ENCODE measurements around the gene MPL. TPM values are rescaled to one million over a fixed set of nuclear protein-coding genes. Genes with fewer than 3 reads are reported as not detected.

Gene MPL
- polyA plus RNA-seq, 1 donor = 0.21 TPM

DNA sequence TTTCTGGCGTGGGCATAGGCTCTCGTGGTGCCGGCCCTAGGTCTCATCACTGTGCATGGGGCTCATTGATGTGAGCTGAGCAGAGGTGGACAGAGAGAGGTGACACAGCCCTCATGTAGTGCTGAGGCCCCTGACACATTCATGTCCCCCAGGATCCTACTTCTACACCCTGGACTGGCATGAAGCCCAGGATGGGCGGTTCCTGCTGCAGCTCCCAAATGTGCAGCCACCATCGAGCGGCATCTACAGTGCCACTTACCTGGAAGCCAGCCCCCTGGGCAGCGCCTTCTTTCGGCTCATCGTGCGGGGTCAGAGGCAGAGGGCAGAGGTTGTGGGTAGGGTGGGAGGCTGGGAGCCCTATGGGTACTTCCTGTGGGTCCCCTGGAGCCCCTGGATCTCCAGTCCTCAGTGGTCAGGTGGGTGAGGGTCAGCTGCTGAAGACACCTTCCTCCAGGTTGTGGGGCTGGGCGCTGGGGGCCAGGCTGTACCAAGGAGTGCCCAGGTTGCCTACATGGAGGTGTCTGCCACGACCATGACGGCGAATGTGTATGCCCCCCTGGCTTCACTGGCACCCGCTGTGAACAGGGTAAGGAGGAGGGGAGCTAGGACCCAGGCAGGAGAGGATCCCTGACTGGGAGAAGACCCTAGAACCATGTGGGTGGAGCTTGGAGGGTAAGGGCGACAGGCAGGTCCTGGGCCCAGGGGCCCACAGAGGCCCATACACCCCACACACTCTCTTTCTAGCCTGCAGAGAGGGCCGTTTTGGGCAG is 30.7 kb upstream of the MPL start:
- Histone ChIP-seq H3K27ac (ENCODE audit: low read length) (no peak overlapping the region), H3K4me3 (ENCODE audit: low read length) (no peak overlapping the region), H3K9me3 (ENCODE audit: control insufficient read depth, low read depth, low read length) (no peaks in the 10 kb centered on the region), H3K4me1 (ENCODE audit: control insufficient read depth, insufficient read depth, low read length) (peaks cover 15% of the 10 kb centered on the region), H3K27me3 (ENCODE audit: control insufficient read depth, insufficient read depth, low read length) (no peaks in the 10 kb centered on the region), H3K36me3 (ENCODE audit: control insufficient read depth, insufficient read depth, low read length) (no peaks in the 10 kb centered on the region)
- no CpG with 5 or more reads among the region's 17 CpGs for WGBS (ENCODE audit: insufficient coverage, low lambda C conversion rate)
- no peak for DNase-seq

DNA sequence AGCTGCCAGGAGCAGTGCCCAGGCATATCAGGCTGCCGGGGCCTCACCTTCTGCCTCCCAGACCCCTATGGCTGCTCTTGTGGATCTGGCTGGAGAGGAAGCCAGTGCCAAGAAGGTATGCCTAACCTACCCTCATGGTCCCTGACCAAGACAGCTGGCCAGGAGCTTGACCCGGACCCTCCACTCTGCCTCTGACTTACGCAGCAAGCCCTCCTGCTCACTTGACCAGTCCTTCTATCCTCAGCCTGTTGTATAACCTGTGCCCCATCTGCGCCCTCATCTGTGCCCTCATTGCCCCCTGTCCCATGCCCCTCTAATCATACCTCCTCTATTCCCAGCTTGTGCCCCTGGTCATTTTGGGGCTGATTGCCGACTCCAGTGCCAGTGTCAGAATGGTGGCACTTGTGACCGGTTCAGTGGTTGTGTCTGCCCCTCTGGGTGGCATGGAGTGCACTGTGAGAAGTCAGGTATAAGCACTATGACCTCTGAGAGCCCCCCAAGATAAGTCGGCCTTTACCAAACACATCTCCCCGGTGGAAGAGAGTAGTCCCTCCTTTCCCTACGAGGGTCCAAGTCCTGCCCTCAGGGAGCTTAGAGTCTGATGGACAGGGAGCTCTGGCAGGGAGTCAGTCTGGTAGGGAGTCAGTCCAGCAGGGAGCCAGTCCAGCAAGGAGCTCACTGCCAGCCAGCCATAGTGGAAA is 30.0 kb upstream of the MPL start:
- Histone ChIP-seq H3K36me3 (ENCODE audit: control insufficient read depth, insufficient read depth, low read length) (no peaks in the 10 kb centered on the region), H3K4me1 (ENCODE audit: control insufficient read depth, insufficient read depth, low read length) (peaks cover 11% of the 10 kb centered on the region), H3K27me3 (ENCODE audit: control insufficient read depth, insufficient read depth, low read length) (no peaks in the 10 kb centered on the region), H3K9me3 (ENCODE audit: control insufficient read depth, low read depth, low read length) (no peaks in the 10 kb centered on the region), H3K27ac (ENCODE audit: low read length) (no peak overlapping the region), H3K4me3 (ENCODE audit: low read length) (no peak overlapping the region)
- no peak for DNase-seq
- WGBS (ENCODE audit: insufficient coverage, low lambda C conversion rate) = 100% methylated on average over 2 of the region's 9 CpGs

GRCh38 chr1:43308635-43309404 is 28.8 kb upstream of the MPL start:
- no peak for DNase-seq
- WGBS (ENCODE audit: insufficient coverage, low lambda C conversion rate) = no CpG with 5 or more reads among the region's 20 CpGs
- no peaks in the 10 kb centered on the region for H3K27me3 ChIP-seq (ENCODE audit: control insufficient read depth, insufficient read depth, low read length)
- H3K27ac ChIP-seq (ENCODE audit: low read length) = no peak overlapping the region
- H3K36me3 ChIP-seq (ENCODE audit: control insufficient read depth, insufficient read depth, low read length) = no peaks in the 10 kb centered on the region
- no peaks in the 10 kb centered on the region for H3K9me3 ChIP-seq (ENCODE audit: control insufficient read depth, low read depth, low read length)
- no peak overlapping the region for H3K4me3 ChIP-seq (ENCODE audit: low read length)
- peaks cover 1% of the 10 kb centered on the region for H3K4me1 ChIP-seq (ENCODE audit: control insufficient read depth, insufficient read depth, low read length)

DNA sequence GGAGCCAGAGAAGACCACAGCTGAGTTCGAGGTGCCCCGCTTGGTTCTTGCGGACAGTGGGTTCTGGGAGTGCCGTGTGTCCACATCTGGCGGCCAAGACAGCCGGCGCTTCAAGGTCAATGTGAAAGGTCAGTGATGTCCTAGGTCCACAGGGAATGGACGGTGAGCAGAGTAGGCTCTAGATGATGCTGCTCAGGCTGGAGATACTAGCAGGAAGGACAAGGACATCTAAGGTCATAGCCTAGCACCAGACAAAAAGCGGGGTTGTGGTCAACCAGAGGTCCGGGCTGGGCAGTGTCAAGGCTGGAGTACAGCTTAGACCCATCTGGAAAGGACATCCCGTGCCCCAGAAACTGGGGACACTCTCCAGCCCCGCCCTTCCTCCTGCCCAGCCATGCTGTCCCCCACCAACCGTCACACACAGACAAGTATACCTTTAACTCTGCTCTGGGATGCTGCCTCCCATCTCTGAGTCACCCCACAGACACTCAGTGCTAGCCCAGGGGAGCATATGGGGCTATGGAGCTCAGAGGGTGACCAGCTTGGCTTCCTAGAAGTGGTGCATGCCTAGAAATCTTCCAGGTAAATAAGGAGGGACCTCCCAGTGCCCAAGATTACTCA is 28.1 kb upstream of the MPL start:
- H3K4me1 ChIP-seq (ENCODE audit: control insufficient read depth, insufficient read depth, low read length) = no peaks in the 10 kb centered on the region
- WGBS (ENCODE audit: insufficient coverage, low lambda C conversion rate) = no CpG with 5 or more reads among the region's 13 CpGs
- H3K36me3 ChIP-seq (ENCODE audit: control insufficient read depth, insufficient read depth, low read length) = no peaks in the 10 kb centered on the region
- no peak for DNase-seq
- no peaks in the 10 kb centered on the region for H3K9me3 ChIP-seq (ENCODE audit: control insufficient read depth, low read depth, low read length)
- H3K27ac ChIP-seq (ENCODE audit: low read length) = no peak overlapping the region
- H3K27me3 ChIP-seq (ENCODE audit: control insufficient read depth, insufficient read depth, low read length) = no peaks in the 10 kb centered on the region
- no peak overlapping the region for H3K4me3 ChIP-seq (ENCODE audit: low read length)

GRCh38 chr1:43311521-43311920 is 26.1 kb upstream of the MPL start:
- no peak for DNase-seq
- no peak overlapping the region for H3K4me3 ChIP-seq (ENCODE audit: low read length)
- H3K27ac ChIP-seq (ENCODE audit: low read length) = no peak overlapping the region
- H3K36me3 ChIP-seq (ENCODE audit: control insufficient read depth, insufficient read depth, low read length) = no peaks in the 10 kb centered on the region
- H3K27me3 ChIP-seq (ENCODE audit: control insufficient read depth, insufficient read depth, low read length) = no peaks in the 10 kb centered on the region
- H3K9me3 ChIP-seq (ENCODE audit: control insufficient read depth, low read depth, low read length) = no peaks in the 10 kb centered on the region
- no CpG with 5 or more reads among the region's 9 CpGs for WGBS (ENCODE audit: insufficient coverage, low lambda C conversion rate)
- no peaks in the 10 kb centered on the region for H3K4me1 ChIP-seq (ENCODE audit: control insufficient read depth, insufficient read depth, low read length)

DNA sequence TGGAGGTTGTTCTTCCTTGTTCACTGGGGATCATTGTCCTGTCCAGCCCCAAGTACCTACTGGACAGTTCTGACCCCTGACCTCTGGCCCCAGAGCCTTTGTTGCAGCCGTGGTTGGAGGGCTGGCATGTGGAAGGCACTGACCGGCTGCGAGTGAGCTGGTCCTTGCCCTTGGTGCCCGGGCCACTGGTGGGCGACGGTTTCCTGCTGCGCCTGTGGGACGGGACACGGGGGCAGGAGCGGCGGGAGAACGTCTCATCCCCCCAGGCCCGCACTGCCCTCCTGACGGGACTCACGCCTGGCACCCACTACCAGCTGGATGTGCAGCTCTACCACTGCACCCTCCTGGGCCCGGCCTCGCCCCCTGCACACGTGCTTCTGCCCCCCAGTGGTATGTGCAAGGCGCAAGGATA is 25.4 kb upstream of the MPL start:
- H3K36me3 ChIP-seq (ENCODE audit: control insufficient read depth, insufficient read depth, low read length) = no peaks in the 10 kb centered on the region
- no peak for DNase-seq
- no peaks in the 10 kb centered on the region for H3K27me3 ChIP-seq (ENCODE audit: control insufficient read depth, insufficient read depth, low read length)
- WGBS (ENCODE audit: insufficient coverage, low lambda C conversion rate) = no CpG with 5 or more reads among the region's 19 CpGs
- H3K27ac ChIP-seq (ENCODE audit: low read length) = no peak overlapping the region
- no peaks in the 10 kb centered on the region for H3K9me3 ChIP-seq (ENCODE audit: control insufficient read depth, low read depth, low read length)
- H3K4me1 ChIP-seq (ENCODE audit: control insufficient read depth, insufficient read depth, low read length) = no peaks in the 10 kb centered on the region
- H3K4me3 ChIP-seq (ENCODE audit: low read length) = no peak overlapping the region

- 80% methylated on average over 1 of the region's 24 CpGs for WGBS (ENCODE audit: insufficient coverage, low lambda C conversion rate)
- H3K9me3 ChIP-seq (ENCODE audit: control insufficient read depth, low read depth, low read length) = no peaks in the 10 kb centered on the region
- no peaks in the 10 kb centered on the region for H3K27me3 ChIP-seq (ENCODE audit: control insufficient read depth, insufficient read depth, low read length)
- no peak overlapping the region for H3K4me3 ChIP-seq (ENCODE audit: low read length)
- H3K27ac ChIP-seq (ENCODE audit: low read length) = no peak overlapping the region
- H3K4me1 ChIP-seq (ENCODE audit: control insufficient read depth, insufficient read depth, low read length) = no peaks in the 10 kb centered on the region
- no peaks in the 10 kb centered on the region for H3K36me3 ChIP-seq (ENCODE audit: control insufficient read depth, insufficient read depth, low read length)
- no peak for DNase-seq
Observed at GRCh38 chr1:43312663-43313515, 24.7 kb upstream of the MPL start.

GRCh38 chr1:43313771-43314170 is 23.8 kb upstream of the MPL start:
- Histone ChIP-seq H3K27me3 (ENCODE audit: control insufficient read depth, insufficient read depth, low read length) (no peaks in the 10 kb centered on the region), H3K36me3 (ENCODE audit: control insufficient read depth, insufficient read depth, low read length) (no peaks in the 10 kb centered on the region), H3K4me1 (ENCODE audit: control insufficient read depth, insufficient read depth, low read length) (no peaks in the 10 kb centered on the region), H3K4me3 (ENCODE audit: low read length) (no peak overlapping the region), H3K9me3 (ENCODE audit: control insufficient read depth, low read depth, low read length) (no peaks in the 10 kb centered on the region), H3K27ac (ENCODE audit: low read length) (no peak overlapping the region)
- DNase-seq = no peak
- no CpG with 5 or more reads among the region's 10 CpGs for WGBS (ENCODE audit: insufficient coverage, low lambda C conversion rate)

GRCh38 chr1:43314233-43314632 is 23.4 kb upstream of the MPL start:
- no peak for DNase-seq
- Histone ChIP-seq H3K36me3 (ENCODE audit: control insufficient read depth, insufficient read depth, low read length) (no peaks in the 10 kb centered on the region), H3K4me1 (ENCODE audit: control insufficient read depth, insufficient read depth, low read length) (no peaks in the 10 kb centered on the region), H3K4me3 (ENCODE audit: low read length) (no peak overlapping the region), H3K27me3 (ENCODE audit: control insufficient read depth, insufficient read depth, low read length) (no peaks in the 10 kb centered on the region), H3K27ac (ENCODE audit: low read length) (no peak overlapping the region), H3K9me3 (ENCODE audit: control insufficient read depth, low read depth, low read length) (no peaks in the 10 kb centered on the region)
- WGBS (ENCODE audit: insufficient coverage, low lambda C conversion rate) = no CpG with 5 or more reads among the region's 5 CpGs
